HG03571 (cell line): ENCODE results near the gene ZNF213.

Experiments used
- ATAC-seq: cut with Tn5 transposase; IDR thresholded peaks from one replicate; pipeline ENCODE4 v1.9.1; 2021; ENCODE audit not compliant: unreplicated experiment

Gene ZNF213

GRCh38 chr16:3188925-3189825, 54.3 kb downstream of the ZNF213 start:
- no peak for ATAC-seq

- no peak for ATAC-seq
Measured at GRCh38 chr16:3189869-3190268, 55.0 kb downstream of the ZNF213 start.

- ATAC-seq, result no peak
Measured at GRCh38 chr16:3190949-3191353, 56.1 kb downstream of the ZNF213 start.
